GM19438 (cell line): ENCODE measurements around the gene PPP1R26.
"Not testable (repeated sequence)": the region's sequence is repeated elsewhere in the genome, so short reads cannot be mapped to it uniquely, and the experiment has no call there.

Experiments
- ATAC-seq: cut with Tn5 transposase; IDR thresholded peaks from one replicate; pipeline ENCODE4 v1.9.1; 2021; ENCODE audit warnings: low read depth; ENCODE audit not compliant: unreplicated experiment

PPP1R26 gene, protein sequence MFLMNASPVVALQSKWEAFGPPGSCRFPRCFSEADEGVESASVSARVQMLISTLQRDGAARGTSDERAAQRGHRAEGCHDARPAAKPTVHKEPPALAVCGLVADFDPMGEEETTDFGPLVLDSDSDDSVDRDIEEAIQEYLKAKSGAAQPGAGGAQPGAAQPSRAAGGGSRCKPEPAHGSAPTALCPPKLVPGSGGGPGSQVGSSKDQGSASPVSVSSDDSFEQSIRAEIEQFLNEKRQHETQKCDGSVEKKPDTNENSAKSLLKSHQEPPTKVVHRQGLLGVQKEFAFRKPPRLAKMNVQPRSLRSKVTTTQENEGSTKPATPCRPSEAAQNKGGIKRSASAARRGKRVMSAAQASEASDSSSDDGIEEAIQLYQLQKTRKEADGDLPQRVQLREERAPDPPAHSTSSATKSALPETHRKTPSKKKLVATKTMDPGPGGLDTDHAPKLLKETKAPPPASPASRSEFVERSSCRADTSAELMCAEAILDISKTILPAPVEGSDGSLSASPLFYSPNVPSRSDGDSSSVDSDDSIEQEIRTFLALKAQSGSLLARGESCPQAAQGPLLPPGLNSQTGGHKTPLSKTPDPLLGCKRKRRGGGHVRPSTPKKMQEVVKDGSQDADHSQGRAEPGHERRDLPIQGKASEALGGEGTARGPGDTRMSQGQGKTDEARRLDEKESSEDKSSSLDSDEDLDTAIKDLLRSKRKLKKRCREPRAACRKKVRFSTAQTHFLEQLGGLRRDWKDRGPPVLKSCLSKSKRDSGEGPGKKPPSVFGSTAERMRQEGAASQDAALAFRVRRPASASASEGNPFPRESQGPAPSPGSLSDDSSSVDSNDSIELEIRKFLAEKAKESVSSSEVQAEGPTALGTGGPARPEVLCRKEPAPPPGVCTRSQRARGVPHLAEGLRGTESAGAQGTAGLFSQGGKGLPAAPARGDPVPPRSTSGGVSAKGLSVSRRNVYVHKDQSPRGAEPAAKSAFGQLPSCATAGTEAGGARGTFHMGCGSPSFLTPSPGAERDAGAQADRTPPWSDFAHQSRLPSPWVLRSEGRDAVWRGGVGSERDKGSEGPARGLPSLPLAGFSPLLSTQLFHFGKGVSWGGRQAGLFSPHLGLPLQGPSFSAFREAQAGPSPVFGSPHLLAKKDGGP (N-terminal part only)

DNA sequence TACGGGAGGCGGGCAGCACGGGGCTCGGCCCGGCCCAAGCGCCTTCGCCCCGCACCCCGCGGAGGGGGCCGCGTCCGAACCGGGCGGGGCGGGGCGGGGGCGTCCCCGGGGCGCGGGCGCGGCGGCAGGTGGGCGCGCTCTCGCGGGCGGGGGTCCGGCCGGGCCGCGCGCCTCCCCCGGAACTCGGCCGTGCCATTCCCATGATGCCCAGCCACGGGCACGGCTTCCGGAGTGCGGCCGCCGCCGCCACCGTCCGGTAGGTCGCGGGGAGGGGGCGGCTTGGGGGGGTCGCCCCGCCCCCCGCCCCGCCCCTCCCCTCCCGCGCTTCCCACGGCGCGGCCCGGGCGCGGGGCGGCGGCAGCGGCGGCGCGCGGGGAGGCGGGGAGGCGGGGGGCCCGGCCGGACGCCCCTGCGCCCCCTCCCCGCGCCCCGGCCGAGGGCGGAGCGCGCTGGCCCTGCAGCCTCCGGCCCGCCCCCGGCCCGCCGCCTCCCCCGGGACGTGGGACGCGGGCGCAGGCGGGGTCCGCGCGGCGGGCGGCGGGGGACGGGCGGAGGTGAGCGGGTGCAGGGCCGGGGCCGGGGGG lies at the start of gene PPP1R26:
PPP1R26 (plus strand) TSS at position 314 of the 584 bp plus-strand sequence. CDS start 4,729 bp downstream, outside the sequence.
- ATAC-seq: no peak

DNA sequence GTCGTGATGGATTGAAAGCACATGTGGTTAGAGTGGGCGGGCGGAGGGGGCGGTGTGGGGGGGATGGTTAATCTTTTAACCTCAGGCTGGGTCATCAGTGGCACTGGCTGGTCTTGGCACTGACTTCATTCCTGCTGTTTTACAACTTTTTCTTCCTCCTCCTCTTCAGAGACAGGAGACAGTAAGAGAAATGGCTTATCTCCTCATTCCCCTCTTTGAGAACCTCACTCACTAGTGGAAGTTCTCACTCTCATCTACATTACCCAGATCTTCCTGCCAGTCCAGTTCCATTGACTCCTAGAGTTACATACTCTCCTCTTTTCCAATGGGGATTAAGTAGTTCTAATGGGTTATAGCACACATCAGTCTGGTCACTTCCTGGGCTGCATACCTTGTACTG lies 42.3 kb upstream of the PPP1R26 start:
- ATAC-seq: no peak

DNA sequence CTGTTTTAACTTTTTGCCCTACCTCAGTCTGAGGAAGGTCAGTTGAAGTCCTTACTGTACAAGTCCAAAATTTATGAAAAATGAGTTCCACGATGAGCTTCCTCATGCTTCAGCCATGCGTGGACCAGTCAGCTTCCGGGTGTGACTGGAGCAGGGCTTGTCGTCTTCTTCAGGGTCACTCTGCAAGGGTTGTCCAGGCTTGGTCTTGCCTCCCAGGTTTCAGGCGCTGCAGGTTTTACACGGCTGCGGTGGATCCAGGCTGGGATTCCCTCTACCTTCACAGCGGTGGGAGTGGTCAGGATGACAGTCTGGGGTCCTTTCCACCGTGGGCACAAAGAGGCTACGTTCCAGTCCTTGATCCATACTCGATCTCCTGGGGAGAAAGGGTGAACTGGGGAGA lies 41.9 kb upstream of the PPP1R26 start:
- not testable (repeated sequence) for ATAC-seq

DNA sequence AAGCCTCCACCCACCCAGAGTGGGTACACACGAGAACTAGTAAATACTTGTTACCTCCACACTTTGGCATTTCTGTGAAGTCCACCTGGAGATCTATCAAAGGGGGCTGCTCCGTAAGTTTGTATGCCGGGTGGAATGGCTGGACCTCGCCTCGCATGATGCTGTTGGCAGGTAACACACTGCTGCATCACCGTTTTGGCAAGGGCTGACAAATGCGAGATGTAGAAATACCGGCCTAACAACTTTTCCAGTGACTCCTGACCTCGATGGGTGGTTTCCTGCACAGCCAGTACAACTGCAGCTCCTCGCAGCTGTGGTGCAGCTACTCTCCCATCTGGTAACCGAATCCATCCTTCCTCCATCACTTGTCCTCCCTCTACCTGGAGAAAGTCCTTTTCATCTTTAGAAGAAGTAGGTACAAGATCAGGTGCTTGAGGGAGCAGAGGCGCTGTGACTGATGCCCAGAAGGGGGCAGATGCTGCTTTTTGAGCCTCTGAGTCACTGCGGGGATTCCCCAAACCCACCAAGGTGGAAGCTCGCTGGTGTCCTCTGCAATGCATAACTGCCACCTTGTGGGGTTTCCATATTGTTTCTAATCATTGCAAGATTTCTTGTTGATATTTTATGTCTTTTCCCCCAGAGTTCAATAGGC lies 40.9 kb upstream of the PPP1R26 start:
- not testable (repeated sequence) for ATAC-seq

DNA sequence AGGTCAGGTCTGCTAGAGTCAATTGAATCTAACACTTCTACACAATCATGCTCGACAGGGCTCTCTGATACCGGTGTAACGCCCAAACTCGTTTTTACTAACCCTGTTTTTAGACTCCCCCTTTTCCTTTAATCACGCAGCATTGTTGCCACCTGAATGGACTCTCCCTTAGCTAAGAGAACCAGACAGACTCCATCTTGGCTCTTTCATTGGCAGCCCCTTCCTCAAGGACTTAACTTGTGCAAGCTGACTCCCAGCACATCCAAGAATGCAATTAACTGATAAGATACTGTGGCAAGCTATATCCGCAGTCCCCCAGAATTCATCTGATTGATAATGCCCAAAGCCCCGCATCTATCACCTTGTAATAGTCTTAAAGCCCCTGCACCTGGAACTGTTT lies 40.1 kb upstream of the PPP1R26 start:
- ATAC-seq: not testable (repeated sequence)

DNA sequence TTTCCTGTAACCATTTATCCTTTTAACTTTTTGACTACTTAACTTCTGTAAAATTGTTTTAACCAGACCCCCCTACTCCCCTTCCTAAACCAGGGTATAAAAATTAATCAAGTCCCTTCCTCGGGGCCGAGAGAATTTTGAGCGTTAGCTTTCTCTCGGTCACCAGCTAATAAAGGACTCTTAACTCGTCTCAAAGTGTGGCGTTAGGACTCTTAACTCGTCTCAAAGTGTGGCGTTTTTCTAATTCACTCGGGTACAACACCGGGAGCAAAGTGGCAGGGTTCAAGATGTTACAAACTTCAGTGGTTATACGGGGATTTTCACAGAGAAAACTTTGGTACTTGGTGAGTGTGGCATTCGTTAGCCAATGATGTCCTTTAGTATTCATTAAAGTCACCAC lies 39.7 kb upstream of the PPP1R26 start:
- no peak for ATAC-seq

DNA sequence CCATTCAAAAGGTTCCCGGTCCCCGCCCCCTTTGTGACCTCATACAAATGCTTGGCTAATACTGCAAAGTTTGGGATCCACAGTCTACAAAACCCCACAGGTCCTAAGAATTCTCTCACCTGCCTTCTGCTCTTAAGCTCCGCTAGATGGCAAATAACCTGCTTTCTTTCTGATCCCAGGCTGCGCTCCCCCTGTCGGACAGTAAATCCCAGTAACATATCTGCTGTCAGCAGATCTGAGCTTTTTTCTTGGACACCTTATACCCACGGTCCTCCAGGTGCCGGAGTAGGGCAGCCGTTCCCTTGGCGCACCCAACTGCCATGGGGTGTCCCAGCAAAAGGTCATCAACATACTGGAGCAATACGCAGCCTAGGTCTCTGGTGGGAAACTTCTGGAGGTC lies 39.0 kb upstream of the PPP1R26 start:
- no peak for ATAC-seq

DNA sequence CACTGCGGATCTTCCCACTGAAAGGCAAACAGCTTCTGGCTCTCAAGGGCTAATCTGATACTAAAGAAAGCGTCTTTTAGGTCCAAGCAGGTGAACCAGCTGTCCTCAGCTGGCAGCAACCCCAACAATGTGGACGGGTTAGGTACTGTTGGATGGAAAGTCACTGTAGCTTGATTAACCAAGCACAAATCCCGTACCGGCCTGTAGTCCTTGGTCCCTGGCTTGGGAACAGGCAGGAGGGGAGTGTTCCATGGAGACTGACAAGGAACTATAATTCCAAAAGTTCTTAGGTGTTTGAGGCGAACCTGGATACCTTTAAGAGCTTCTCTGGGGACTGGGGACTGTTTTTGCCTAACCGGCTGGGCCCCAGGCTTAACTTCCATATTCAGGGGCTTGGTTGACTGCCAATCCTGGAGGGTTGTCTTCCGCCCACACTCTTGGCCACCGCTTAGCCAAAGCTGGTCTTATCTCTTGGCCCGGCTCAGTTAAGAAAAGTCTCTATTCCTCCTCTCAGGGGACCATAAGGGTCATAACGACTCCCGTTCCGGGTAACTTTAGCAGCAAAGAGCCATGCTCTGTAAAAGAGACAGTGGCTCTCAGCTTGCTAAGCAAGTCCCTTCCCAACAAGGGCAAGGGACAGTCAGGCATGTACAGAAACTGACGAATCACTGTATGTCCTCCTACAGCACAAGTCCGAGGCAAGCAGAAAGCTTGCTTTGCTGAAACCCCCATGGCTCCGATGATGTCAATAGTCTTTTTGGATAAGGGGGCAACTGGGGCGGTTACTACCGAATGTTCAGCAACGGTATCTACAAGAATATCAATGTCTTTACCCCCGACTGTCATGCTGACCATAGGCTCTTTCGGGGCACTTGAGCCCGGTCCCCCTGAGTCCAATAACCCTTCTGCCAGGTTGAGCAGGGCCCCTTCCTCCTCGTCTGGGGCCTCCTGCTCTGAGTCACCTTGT lies 38.2 kb upstream of the PPP1R26 start:
- not testable (repeated sequence) for ATAC-seq

DNA sequence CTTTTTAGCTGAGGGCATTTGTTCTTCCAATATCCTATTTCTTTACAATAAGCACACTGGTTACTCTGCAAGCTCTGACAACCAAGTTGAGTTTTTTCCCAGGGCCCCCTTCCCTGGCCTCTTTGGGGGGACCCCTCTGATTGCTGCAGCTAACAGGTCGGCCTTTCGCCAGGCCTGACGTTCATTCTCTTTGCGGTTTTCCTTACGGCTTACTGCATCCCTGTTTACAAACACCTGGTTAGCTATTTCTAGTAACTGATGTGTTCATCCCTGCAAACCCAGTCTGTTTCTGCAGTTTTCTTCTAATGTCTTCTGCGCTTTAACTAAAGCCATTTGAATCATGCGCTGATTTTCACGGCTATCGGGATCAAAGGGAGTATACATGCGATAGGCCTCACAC lies 37.5 kb upstream of the PPP1R26 start:
- no peak for ATAC-seq

DNA sequence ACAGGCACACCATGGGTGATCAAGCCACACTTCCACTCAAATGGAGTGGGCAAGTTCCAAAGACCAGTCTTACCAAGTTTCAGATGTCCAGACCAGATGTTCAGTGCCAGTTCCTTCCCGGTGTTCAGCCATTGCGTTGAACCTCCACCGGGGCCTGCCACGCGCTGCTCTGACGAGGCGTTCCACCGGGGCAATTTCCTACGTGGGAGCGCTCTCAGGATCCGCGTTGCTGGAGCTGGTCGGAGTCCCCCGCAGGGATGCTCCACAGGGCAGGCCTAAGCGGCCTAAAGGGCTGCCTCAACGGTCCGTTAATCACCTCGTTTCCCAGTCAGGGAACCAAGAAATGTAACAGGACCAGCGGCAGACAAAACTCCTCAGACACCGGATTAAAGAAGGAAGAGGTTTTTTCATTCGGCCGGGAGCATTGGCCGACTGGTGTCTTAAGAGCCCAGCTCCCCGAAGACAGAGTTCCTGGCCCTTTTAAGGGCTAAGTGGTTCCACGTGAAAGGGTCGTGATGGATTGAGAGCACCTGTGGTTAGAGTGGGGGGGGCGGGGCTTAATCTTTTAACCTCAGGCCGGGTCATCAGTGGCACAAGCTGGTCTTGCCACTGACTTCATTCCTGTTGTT lies 35.7 kb upstream of the PPP1R26 start:
- no peak for ATAC-seq

DNA sequence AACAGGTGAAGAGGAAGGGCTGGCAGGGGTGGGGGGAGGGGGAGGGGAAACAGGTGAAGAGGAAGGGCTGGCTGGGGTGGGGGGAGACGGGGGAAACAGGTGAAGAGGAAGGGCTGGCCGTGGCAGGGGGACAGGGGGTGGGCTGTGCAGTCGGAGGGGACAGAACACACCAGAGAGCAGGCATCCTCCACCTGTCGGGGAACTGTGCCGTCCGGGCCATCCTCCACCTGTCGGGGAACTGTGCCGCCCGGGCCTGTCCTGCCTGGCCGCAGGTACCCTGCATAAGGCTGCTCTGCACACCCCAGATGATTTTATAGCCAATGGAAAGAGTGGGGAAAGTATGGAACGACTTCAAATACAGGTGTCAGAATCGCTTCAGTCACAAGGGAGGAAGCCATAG lies 32.5 kb upstream of the PPP1R26 start:
- no peak for ATAC-seq

DNA sequence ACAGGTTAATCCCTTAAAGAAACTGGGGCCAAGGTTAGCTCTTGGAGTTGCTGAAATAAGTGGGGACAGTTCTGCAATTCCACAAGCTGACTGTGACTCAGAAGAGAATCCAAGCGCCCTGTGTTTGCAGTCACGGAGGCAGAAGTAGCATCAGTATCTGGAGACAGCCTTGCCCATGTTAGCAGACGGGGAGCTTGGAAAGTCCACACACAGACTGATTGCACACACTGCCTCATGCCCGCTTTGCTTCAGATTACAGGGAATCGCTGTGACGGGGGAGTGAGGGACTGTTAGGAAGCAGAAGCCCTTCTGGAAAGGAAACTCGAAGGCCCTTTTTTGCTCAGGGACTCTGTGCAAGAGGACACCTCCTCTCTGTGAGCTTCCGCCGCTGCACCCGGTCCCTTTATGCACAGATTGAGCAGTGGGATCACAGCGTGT lies 30.9 kb upstream of the PPP1R26 start:
- no peak for ATAC-seq

DNA sequence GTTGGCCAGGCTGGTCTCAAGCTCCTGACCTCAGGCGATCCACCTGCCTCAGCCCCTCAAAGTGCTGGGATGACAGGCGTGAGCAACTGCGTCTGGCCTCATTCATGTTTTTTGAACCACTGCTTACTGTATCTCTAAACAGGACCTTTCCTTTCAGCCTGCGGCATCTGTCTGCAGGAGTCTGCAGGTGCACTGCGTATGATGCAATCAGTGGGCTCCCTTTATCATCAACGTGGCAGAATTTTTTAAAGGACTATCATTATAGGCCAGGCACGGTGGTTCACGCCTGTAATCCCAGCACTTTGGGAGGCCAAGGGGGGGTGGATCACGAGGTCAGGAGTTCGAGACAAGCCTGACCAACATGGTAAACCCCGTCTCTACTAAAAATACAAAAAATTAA lies 30.1 kb upstream of the PPP1R26 start:
- not testable (repeated sequence) for ATAC-seq

DNA sequence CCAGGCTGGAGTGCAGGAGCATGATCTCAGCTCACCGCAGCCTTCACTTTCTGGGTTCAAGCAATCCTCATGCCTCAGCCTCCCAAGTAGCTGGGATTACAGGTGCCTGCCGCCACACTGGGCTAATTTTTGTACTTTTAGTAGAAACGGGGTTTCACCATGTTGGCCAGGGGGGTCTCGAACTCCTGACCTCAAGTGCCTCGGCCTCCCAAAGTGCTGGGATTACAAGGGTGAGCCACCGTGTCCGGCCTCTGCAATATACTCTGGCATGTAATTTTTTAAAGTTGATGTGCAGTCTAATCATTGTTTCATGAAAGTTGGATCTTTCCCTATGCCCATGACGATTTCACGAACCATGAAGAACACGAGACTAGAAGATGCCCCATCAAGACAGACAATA lies 28.6 kb upstream of the PPP1R26 start:
- no peak for ATAC-seq

DNA sequence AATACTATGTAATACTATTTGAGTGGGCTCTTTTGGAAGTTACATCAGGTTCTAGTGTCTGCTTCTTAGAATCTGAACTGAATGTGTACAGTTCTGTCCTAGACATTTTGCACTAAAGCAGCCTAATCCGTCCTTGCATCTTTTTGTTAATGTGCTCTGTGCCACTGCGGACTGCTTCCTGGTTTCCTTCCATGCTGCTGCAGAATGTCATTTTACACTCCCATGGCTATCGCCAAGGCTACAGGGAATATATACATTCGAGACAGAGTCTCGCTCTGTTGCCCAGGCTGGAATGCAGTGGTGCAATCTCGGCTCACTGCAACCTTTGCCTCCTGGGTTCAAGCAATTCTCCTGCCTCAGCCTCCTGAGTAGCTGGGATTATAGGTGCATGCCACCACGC lies 27.7 kb upstream of the PPP1R26 start:
- not testable (repeated sequence) for ATAC-seq

DNA sequence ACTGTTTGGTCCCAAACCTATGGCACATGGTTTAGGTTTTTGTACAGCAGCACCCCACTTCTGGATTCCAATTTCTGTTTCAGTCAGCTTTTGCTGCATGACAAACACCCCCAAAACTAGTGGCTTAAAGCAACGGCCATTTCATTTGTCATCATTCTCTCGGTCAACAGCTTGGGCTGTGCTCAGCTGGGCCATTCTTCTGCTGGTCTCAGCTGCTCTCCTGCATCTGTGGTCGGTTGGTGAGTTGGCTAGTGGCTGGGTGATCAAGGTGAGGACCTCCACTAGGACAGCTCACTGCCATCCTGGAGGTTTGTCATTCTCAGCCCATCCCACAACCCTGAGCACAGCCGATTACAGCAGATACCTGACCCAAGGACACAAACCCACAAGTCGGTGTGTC lies 24.8 kb upstream of the PPP1R26 start:
- no peak for ATAC-seq

DNA sequence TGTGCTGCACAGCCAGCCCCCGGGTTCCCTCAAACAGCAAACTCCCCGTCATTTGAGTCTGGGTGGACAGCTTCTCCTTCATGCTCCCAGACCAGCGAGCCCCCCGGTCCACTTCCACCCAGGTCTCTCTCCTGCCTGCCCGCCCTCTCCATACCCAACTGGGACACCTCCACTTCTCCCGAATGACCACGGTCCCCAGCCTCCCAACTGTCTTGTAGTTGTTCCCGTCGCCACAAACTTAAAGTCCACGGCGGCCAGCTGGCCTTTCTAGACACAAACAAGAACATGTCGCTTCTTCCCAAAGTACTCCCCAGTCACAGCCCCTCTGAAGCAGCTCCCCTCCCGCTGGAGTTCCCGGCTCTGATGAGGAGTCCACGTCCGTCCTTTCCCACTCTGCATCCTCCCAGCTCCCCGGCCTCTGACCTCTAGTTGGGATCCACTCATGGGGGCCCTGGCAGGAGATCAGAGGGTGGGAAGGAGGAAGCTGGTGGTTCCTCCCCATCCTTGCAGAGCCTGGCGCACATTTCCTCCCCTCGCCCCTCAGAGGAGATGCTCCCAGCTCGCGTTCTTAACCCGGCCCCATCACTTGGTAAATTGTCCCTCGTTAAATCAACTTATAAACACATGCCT lies 24.1 kb upstream of the PPP1R26 start:
- ATAC-seq: no peak

DNA sequence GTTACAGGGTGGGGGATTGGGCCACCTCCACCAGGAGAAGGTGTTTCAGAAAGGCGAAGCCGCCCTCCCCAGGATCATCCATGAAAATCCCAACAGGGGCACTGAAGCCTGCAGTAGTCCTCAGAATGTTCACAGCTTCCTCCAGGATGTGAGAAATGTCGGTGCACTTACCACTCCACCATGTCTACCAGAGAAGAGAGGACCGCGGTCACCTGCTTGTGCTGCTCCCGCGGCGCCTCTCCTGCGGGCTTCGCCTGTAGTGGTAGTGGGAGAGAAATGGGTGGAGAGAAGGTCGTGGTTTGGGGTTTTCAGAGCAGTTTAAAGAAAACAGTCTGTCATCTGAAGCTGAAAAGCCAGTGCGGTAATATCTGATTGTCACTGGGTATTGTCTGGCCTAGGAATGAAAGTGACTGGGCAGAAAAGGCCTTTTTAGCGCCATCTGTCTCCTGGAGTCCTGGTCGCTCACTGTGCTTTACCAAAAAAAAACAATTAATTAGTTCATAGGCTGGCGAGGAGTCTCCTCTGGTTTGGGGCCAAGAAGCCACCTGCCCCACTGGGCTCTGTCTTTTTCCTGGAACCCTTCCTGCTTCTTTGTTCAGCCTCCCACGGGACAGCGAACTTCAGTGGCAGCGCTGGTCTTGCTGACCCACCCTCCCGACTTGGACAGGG lies 23.0 kb upstream of the PPP1R26 start:
- ATAC-seq: no peak
